ENCODE data around the gene SEPTIN8. TPM values are rescaled to one million over a fixed set of nuclear protein-coding genes. Genes with fewer than 3 reads are reported as not detected.

SEPTIN8 gene
- total and polyA plus RNA-seq, 10 donors, result 6.1 to 29.8 (median 17.9) TPM

DNA sequence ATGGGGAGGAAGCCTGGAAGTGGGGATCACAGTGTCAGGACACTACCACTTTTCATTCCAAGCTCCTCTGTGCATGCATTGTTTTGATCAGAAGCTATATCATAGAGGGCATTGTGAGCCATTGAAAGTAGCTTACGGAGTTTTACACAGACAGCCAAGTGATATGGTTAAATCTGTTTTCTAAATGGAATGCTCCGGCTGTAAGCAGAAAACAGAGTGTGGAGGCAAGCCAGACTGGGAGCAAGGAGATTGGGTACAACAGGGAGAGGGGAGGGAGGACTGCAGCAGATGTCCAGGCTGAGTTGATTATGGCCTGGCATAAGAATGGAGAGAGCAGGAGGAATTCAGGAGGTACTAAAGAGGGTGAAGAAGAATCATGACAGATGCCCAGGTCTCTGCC lies 20.6 kb upstream of the SEPTIN8 start:
- no peak for DNase-seq
- intact Hi-C loops (cut with DNase I; ENCODE audit: low total_unique reads), result no loop called here
- no peak for TF ChIP-seq POLR2A (IDR thresholded peaks at IDR 0.05)
- TF ChIP-seq POLR2AphosphoS5 (IDR thresholded peaks at IDR 0.05), result no peak
- TF ChIP-seq, protein P1, sequence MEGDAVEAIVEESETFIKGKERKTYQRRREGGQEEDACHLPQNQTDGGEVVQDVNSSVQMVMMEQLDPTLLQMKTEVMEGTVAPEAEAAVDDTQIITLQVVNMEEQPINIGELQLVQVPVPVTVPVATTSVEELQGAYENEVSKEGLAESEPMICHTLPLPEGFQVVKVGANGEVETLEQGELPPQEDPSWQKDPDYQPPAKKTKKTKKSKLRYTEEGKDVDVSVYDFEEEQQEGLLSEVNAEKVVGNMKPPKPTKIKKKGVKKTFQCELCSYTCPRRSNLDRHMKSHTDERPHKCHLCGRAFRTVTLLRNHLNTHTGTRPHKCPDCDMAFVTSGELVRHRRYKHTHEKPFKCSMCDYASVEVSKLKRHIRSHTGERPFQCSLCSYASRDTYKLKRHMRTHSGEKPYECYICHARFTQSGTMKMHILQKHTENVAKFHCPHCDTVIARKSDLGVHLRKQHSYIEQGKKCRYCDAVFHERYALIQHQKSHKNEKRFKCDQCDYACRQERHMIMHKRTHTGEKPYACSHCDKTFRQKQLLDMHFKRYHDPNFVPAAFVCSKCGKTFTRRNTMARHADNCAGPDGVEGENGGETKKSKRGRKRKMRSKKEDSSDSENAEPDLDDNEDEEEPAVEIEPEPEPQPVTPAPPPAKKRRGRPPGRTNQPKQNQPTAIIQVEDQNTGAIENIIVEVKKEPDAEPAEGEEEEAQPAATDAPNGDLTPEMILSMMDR (IDR thresholded peaks at IDR 0.05 in 8 of 11, conservative IDR thresholded peaks at IDR 0.05 in 3 of 11), result no peak

DNA sequence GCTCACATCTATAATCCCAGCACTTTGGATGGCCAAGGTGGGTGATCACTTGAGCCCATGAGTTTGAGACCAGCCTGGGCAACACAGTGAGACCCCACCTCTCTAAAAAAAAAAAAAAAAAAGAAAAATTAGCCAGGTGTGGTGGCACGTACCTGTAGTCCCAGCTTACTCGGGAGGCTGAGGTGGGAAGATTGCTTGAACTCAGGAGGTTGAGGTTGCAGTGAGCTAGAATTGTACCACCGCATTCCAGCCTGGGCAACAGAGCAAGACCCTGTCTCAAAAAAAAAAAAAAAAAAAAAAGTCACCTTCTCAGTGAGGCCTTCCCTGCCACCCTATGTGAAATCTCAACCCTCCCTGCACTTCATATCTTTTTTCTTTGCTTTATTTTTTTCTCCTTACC lies 14.0 kb upstream of the SEPTIN8 start:
- 95 to 98% (median 95%) methylated on average over 3 of the region's 3 CpGs for WGBS, 5 donors
- no peaks in the 10 kb centered on the region for H3K36me3 ChIP-seq
- H3K4me1 ChIP-seq, result no peaks in the 10 kb centered on the region
- no peak overlapping the region for H3K4me3 ChIP-seq
- intact Hi-C loops (cut with DNase I; ENCODE audit: low total_unique reads), result no loop called here
- no peaks in the 10 kb centered on the region for H3K27me3 ChIP-seq (replicated peaks in 1 of 7)
- TF ChIP-seq, protein P1 (IDR thresholded peaks at IDR 0.05 in 8 of 11, conservative IDR thresholded peaks at IDR 0.05 in 3 of 11), result no peak
- TF ChIP-seq POLR2AphosphoS5 (IDR thresholded peaks at IDR 0.05), result no peak
- no peak for TF ChIP-seq POLR2A (IDR thresholded peaks at IDR 0.05)
- DNase-seq, result no peak
- H3K27ac ChIP-seq, result no peak overlapping the region
- H3K9me3 ChIP-seq, result no peaks in the 10 kb centered on the region

More for the DNA sequence above, 20.6 kb upstream of the SEPTIN8 start:
- WGBS, 5 donors, result 72 to 91% (median 79%) methylated on average over 2 of the region's 2 CpGs
- Histone ChIP-seq H3K4me3 (no peak overlapping the region), H3K27ac (no peak overlapping the region), H3K27me3 (replicated peaks in 1 of 7) (peaks cover 0 to 26% (median 0%) of the 10 kb centered on the region in 7 donors), H3K36me3 (no peaks in the 10 kb centered on the region), H3K4me1 (no peaks in the 10 kb centered on the region), H3K9me3 (no peaks in the 10 kb centered on the region)

DNA sequence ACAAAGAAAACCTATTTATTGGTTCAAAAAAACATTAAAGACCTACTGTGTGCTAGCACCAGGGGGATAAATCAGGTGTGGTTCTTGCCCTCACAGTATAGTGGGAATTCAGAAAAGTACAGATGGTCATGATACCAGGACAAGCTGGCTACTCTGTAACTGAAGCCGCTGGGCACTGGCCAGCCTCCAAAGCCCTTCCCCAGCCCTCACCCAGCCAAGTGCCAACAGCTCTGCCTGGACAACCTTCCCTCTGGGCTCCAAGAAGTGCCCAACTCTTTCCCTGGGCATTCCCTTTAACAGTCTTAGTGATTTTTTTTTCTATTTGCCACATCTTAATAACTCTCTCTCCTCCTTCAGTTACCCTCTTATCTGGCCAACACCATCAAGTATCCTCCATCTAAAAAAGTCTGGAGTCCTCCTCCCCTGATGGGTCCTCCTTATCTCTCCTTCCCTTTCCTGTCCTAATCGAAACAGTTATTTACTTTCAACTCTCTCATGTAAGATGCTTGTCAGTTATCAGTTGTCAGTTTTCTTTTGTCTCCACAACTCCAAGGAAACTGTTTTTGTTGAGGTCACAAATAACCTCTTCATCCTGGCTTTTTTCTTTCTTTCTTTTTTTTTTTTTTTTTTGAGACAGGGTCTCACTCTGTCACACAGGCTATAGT lies 13.3 kb upstream of the SEPTIN8 start:
- Histone ChIP-seq H3K4me3 (no peak overlapping the region), H3K27ac (no peak overlapping the region), H3K27me3 (replicated peaks in 1 of 7) (peaks cover 0 to under 1% (median 0%) of the 10 kb centered on the region in 7 donors), H3K36me3 (no peaks in the 10 kb centered on the region), H3K4me1 (no peaks in the 10 kb centered on the region), H3K9me3 (no peaks in the 10 kb centered on the region)
- intact Hi-C loops (cut with DNase I; ENCODE audit: low total_unique reads), result no loop called here
- no peak for DNase-seq
- WGBS, 5 donors, result 53 to 72% (median 56%) methylated on average over 2 of the region's 2 CpGs
- TF ChIP-seq POLR2A (IDR thresholded peaks at IDR 0.05), result no peak
- TF ChIP-seq POLR2AphosphoS5 (IDR thresholded peaks at IDR 0.05), result no peak
- TF ChIP-seq, protein P1 (IDR thresholded peaks at IDR 0.05 in 8 of 11, conservative IDR thresholded peaks at IDR 0.05 in 3 of 11), result no peak

DNA sequence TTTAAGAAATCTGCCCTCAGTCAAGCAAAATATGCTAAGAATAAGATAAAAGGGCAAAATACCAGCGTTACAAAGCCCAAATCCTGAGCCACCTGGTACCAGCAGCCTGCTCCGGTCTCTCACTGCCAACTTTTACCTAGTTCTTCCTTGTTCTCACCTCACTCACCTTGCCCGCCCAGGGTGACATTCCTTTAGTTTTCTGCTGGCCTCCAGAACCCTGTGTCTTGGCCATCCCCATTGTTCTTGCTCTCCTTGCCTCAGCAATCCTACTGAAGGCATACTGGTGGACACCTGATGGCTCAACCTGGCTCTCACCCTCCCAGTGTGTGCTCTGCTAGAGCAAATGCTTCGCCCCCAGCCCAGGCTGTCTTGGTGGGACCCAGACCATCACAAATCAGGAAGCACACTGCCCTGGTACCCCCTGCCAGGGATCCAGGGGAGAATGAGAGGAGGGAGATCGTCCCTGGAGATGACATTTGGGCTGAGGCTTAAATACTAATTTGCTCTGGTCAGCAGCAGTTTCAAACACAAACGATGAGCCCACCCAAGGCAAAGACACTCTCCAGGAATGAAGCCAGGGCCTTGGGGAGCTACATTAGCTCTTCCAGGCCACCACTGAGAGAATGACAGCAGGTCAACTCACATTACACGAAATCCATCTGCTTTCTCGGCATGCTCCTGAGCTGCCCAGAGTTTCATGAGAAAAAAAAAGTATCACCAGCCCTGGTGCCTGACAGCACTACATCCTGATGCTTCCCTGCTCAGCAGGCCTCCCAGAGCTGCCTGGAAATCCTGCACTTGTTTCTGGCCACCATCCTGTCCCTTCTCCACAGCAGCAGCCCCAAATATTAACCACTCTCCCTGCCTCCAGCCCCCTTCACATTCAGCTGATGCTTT lies 12.2 kb upstream of the SEPTIN8 start:
- no peaks in the 10 kb centered on the region for H3K4me1 ChIP-seq
- TF ChIP-seq POLR2A (IDR thresholded peaks at IDR 0.05) (no peak), POLR2AphosphoS5 (IDR thresholded peaks at IDR 0.05) (no peak)
- TF ChIP-seq, protein P1 (IDR thresholded peaks at IDR 0.05 in 8 of 11, conservative IDR thresholded peaks at IDR 0.05 in 3 of 11), result no peak
- H3K27ac ChIP-seq, result no peak overlapping the region
- DNase-seq, result no peak
- H3K36me3 ChIP-seq, result no peaks in the 10 kb centered on the region
- H3K9me3 ChIP-seq, result no peaks in the 10 kb centered on the region
- WGBS, 5 donors, result 83 to 93% (median 87%) methylated on average over 8 of the region's 8 CpGs
- intact Hi-C loops (cut with DNase I; ENCODE audit: low total_unique reads), result no loop called here
- H3K4me3 ChIP-seq, result no peak overlapping the region
- peaks cover 0 to 9% (median 1%) of the 10 kb centered on the region in 7 donors for H3K27me3 ChIP-seq (replicated peaks in 1 of 7)
